Fibroblast of villous mesenchyme (primary cell): ENCODE data around the gene ALOX5. TPM values are rescaled to one million over a fixed set of nuclear protein-coding genes. Genes with fewer than 3 reads are reported as not detected.
"Not testable (repeated sequence)": the region's sequence is repeated elsewhere in the genome, so short reads cannot be mapped to it uniquely, and the experiment has no call there.

Source experiments
- DNase-seq: peaks from one replicate; pipeline ENCODE4 v3.0.0-alpha.2; 2010; ENCODE audit warnings: low read depth
- H3K4me3 ChIP-seq: 2 replicates; pipeline ENCODE4 v1.5.1; 2011; ENCODE audit warnings: low read depth, mild to moderate bottlenecking, low read length
- total RNA-seq: library from RNA; depleted of rRNA; stranded (reverse); fragments of >200 nt; gene quantifications from 2 replicates; pipeline ENCODE4 v1.2.3, GENCODE V29; 2012
- TF ChIP-seq, protein P1 (sequence below): IDR thresholded peaks from 2 replicates; pipeline ENCODE4 v1.5.1; 2012; ENCODE audit warnings: low read depth, mild to moderate bottlenecking, low read length; ENCODE audit not compliant: insufficient read depth

Gene ALOX5
- total RNA-seq, 1 donor = not detected

DNA sequence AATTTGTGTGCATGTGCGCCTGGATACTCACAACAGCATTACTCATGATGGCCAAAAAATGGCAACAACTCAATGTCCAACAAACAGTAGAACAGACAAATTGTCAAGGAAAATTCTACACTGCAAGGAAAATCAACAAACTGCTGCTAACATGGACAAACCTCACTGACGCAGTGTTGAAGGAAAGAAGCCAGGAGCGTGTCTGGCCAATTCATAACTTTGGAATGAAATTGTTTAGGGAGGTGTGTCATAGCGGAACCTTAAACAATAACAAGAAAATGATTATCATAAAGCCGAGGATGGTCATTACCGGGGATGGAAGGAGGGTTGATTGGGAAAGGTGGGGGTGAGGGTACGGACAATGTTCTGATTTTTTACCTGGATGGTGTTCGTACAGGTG lies 29.1 kb downstream of the ALOX5 start:
- TF ChIP-seq, protein P1, sequence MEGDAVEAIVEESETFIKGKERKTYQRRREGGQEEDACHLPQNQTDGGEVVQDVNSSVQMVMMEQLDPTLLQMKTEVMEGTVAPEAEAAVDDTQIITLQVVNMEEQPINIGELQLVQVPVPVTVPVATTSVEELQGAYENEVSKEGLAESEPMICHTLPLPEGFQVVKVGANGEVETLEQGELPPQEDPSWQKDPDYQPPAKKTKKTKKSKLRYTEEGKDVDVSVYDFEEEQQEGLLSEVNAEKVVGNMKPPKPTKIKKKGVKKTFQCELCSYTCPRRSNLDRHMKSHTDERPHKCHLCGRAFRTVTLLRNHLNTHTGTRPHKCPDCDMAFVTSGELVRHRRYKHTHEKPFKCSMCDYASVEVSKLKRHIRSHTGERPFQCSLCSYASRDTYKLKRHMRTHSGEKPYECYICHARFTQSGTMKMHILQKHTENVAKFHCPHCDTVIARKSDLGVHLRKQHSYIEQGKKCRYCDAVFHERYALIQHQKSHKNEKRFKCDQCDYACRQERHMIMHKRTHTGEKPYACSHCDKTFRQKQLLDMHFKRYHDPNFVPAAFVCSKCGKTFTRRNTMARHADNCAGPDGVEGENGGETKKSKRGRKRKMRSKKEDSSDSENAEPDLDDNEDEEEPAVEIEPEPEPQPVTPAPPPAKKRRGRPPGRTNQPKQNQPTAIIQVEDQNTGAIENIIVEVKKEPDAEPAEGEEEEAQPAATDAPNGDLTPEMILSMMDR = no peak
- no peak for DNase-seq
- H3K4me3 ChIP-seq = no peak overlapping the region

DNA sequence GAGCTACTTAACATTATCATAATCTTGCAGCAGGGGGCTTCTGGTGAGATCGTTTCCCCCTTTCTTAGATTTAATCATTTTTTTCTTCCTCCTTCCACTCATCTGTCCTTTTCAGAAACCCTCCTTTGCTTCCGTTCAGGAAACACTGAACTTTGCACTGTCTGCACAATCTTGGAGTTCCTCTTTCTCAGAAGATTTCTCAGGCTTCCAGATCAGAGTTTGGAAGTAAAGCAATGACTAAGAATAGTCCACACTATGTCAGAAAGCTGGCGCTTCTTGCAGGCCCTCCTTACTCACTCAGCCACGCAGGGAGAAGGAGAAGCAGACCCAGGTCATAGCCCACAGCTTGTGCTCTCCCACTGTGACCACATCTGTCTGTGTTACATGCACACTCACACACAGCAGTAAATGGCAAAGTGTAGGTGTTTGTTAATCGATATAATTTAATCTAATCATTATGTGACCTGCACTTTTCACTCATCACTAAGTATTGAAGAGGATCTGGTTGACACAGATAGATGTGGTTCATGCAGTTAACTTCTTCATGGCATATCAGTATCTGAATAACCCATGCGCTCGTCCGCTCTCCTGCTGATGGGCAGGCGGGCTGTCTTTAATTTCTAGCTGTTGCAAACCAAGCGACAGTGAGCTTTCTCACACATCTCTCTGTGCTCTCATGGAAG lies 30.2 kb downstream of the ALOX5 start:
- H3K4me3 ChIP-seq = no peak overlapping the region
- no peak for DNase-seq
- TF ChIP-seq, protein P1 = no peak

DNA sequence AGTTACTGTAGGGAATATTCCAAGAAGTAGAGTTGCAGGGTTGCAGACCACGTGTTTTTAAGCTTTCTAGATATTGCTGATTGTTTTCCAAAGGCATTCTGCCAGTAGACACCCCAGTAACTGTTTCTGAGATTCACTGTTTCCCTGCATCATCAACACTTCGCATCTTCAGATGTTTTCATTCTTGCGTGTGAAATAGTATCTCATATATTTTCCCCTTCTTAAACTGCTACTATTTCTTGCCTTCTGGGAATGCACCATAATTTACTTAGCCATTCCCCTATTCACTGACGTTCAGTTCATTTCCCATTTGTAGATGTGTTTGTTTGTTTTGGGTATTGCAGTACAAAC lies 30.7 kb downstream of the ALOX5 start:
- DNase-seq = no peak
- TF ChIP-seq, protein P1 = no peak
- H3K4me3 ChIP-seq = no peak overlapping the region

DNA sequence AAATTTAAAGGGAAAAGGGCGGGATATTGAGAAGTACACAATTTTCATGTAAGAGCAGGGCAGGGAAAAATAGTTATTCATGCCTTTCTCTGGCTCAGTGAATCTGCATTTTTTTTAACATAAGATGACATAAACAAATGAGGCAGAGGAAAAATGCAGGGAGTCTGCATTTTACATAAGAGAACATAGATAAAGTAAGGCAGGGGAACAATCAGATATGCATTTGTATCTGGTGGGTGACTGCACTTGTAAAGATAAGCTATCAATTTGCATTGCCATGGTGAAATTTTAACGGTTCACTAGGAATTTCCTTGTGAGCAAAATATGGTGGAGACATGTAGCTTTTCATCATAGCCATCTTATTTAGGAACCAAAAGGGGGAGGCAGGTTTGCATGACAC lies 33.5 kb downstream of the ALOX5 start:
- TF ChIP-seq, protein P1 = no peak
- no peak overlapping the region for H3K4me3 ChIP-seq
- DNase-seq = no peak

DNA sequence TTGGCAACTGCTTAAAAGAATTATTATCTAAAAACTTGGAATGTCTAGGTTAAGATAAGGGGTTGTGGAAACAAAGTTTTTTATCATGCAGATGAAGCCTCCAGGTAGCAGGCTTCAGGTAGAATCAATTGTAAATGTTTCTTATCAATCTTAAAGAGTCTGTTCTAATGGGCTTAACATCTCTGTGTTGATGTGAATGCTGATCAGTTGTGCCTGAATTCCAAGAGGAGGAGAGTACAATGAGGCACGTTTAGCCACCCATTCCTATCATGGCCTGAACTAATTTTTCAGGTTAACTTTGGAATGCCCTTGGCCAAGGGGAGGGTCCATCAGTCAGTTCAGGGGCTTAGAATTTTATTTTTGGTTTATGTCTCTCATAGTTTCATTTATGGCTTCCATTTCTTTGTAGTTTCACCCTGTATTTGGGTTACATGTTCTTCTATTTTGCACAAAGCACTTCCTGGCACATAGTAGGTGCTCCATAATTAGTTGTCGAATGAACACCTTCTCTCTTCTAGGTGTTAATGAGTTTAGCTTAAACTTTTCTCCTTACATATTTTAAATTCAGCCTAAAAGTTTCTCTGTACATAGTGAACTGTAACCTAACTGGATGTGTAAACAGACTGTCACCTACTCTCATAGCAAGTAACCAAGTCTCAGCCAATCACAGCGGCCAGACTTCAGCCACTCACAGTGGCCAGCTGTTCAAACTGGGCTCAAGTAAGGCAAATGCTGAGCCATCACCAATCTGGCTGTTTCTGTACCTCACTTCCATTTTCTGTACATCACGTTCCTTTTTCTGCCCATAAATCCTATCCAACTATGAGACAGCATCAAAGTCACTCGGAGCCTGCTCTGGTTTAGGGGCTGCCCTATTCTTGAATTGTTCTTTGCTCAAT lies 34.7 kb downstream of the ALOX5 start:
- DNase-seq = no peak
- TF ChIP-seq, protein P1 = no peak
- no peak overlapping the region for H3K4me3 ChIP-seq

DNA sequence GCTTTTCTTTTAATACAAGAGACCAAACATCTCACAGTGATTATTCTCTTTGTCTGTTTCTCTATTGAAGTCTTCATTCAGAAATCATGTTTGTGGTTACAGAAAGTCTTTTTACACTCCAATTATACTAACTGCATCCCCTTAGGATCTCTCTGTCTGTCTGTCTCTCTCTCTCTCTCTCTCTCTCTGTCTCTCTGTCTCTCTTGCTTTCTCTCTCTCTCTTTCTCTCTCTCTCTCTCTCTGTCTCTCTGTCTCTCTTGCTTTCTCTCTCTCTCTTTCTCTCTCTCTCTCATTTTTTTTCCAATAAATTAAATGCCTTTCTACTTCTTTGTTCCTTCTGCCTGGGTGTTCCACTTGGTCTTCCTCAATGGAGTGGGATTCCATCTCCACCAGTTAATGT lies 35.3 kb downstream of the ALOX5 start:
- H3K4me3 ChIP-seq, DNase-seq: not testable (repeated sequence)

DNA sequence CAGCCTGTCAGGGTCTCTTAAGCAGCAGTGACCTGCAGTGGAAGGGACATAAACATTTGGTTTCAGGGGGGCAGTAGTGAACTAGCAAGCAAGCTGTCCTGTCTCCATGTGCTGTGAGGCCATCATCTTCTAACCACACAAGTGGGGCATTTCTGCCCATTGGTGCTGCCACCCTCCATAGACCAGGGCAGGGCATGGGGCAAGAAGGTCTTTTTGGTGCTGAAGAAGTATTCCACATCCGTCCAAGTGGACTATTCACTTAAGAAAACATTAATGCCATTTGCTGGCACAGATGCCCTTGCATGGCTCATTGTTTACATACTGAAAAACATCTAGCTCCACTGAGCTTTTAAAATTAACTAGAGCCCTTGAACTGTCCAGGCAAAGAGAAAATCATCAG lies 35.8 kb downstream of the ALOX5 start:
- no peak overlapping the region for H3K4me3 ChIP-seq
- TF ChIP-seq, protein P1 = no peak
- DNase-seq = no peak
